Stimulated activated CD8-positive, alpha-beta memory T cell treated with anti-CD3 and anti-CD28 coated beads, Interleukin-7, amount 100 ng/mL, for 24 hours (primary cell): ENCODE results near the gene XPNPEP2.

Experiments used
- DNase-seq: peaks from one replicate; pipeline ENCODE4 v3.0.0-alpha.2; 2020; ENCODE audit warnings: low read depth

The XPNPEP2 gene

DNA sequence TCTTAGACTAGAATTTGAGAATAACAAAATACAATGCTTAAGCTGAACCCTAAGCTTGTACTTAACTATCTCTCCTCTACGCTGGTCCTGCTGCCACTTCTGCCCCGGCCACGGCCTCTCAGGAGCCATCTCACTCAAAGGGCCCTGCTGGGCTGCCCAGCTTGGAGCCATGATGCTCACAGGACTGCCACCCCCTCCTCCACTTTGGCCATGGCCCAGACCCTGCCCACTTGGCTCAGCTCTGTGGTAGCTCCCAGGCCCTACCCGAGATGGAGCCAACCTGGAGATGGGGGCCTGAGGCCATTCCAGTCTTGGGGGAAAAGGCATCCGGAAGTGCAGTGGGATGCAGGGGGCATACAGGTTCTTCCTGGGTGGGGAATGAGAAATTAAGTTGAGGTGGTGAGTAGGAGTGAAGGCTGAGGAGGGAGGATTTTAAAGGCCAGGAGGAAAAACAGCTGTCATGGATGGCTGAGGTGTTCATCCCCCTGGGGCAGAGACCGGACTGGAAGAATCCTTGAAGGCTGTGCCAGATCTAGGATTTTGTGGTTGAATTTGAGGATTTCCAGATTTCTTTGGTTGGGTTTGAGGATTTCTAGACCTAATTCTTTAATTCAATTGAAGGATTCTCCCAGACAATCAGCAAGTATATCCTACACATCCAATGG, 41.8 kb downstream of the XPNPEP2 start:
- no peak for DNase-seq

DNA sequence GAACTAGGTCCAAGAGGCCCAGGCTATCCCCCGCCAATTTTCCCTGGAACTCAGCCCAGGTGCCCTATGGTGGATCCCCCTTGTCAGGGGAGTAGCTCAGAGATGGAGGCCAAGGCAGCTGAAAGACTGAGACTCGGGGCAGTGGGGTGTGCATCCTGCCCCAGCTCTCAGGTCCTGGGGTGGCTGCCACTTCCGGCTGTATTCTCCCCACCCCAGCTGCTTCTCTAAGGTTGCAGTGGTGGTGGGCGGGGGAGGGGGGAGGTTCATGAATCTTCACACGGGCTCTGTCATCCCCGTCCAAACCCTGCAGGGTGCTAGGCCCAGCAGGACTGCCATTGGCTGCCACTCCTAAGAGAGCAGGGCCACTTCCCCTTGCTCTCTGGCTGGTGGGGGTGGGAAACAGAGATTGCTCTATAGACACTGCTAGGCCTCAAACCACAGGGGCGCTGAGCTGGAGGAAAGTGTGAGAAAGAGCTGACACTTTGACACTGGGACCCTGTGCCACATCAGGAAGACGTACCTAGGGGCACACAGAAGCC, 42.4 kb downstream of the XPNPEP2 start:
- DNase-seq = peak; percentile 55

DNA sequence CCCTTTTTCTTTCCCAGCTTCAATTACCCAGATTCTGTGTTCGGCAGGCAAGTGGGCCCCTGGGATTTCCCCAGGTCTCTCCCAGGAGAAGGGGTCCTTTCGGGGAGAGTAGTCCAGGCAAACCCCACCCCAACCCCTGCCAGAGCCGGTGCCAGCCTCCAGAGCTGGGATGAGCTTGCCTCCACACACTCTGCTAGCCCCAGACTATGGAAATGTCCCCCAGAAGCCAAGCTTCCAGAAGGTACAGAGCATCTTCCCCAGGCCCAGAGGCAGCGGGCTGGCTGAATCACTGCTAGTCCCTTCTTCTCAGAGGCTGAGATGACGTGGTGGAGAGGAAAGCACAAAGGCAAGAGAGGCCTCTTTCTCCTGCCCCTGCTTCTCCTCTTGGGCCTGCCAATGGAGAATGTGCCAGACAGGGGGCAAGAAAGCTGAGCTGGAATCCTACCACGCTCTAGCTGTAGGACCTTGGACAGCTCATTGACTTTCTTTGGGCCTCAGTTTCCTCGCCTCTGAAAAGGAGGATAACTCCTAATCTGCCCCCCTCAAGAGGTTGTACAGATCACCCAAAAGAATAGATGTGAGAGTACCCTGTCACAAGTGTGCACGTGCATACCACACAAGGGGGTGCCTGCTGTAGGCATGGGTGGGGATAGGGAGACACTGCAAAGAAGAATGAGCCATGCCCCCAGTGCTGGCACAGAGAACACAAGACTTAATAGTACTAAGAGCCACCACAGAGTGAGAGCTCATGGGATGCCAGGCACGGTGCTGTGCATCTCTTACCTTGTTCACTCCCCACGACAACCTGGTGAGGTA, 43.1 kb downstream of the XPNPEP2 start:
- DNase-seq = no peak

DNA sequence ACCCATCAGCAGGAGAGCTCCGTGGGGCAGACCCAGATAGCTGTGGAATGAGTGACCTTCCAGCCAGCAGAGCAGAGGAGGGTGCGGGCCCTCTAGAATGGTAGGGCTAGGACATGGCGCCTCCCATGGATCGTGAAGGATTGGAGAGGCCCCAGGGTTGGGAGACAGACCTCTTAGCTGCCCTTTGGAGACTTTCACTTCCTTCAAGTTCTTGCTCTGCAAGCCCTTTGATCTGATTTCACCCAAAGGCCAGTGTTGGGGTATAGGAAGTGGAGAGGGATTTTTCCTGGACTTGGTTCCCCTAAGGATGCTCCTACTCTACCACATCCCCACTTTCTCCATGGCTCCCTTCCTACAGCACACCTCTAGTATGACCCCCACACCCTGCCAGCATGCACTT, 43.9 kb downstream of the XPNPEP2 start:
- no peak for DNase-seq

DNA sequence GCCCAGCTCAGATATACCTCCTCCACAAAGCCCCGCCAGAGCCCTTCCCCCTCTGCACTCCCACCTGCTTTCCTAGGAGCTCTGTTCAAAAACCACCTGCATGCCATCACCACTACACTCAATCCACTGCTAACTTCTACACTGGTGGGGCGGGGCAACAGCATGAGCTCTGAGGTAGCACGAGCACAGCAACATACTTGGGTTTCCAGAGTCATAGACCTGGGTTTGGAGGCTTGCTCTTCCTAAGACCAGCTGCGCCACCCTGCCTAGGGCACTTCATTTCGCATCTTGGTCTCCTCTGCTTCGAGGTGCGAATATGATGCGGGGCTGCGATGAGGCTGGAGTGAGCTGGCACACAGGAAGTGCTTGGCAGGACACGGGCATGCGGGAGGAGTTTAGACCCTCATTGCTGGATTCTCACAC, 44.5 kb downstream of the XPNPEP2 start:
- DNase-seq = no peak

- no peak for DNase-seq
Measured at GRCh38 chrX:129784371-129784770, 45.6 kb downstream of the XPNPEP2 start.

GRCh38 chrX:129785160-129785947, 46.6 kb downstream of the XPNPEP2 start:
- DNase-seq = no peak

- no peak for DNase-seq
Measured at GRCh38 chrX:129786210-129786651, 47.5 kb downstream of the XPNPEP2 start.

- no peak for DNase-seq
Measured at GRCh38 chrX:129787336-129788055, 48.7 kb downstream of the XPNPEP2 start.

DNA sequence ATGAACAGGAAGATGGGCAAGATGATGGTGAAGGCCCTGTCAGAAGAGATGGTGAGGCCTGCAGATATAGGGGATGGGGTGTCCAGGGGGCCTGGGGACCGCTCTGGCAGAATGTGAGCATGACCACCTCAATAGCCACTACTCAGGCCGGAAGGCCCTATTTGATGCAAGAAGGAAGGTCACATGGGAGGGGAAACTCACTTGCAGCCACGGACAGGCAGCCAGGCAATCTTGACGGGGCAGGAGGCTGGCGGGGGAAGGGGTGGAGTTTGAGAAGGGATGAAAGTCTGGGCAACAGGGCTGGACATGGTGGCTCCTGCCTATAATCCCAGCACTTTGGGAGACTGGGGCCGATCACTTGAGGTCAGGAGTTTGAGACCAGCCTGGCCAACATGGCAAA, 49.7 kb downstream of the XPNPEP2 start:
- no peak for DNase-seq

GRCh38 chrX:129790146-129790545, 51.4 kb downstream of the XPNPEP2 start:
- DNase-seq = no peak

GRCh38 chrX:129790808-129791207, 52.0 kb downstream of the XPNPEP2 start:
- DNase-seq = no peak

DNA sequence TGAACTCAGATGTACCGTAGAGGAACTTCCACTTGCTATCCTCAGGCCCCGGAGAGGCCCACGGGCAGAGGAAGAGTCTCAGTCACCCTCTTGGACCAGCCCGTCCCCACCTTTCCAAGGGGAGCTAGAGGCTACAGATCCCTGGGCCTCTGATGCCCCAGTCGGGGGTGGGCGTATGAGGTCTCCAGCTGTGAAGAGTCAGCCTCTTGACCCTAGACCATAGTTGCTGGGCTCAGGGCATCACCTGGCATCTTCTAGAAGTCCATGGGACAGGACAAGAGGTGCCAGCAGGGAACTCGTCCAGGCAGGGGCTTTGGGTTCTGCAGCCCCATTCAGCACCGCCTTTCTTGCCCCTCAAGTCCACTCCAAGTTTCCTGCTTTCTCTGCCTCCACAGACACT, 52.6 kb downstream of the XPNPEP2 start:
- no peak for DNase-seq

GRCh38 chrX:129791961-129792570, 53.3 kb downstream of the XPNPEP2 start:
- no peak for DNase-seq

GRCh38 chrX:129792586-129793291, 54.0 kb downstream of the XPNPEP2 start:
- DNase-seq = no peak

- no peak for DNase-seq
Measured at GRCh38 chrX:129793604-129794191, 54.9 kb downstream of the XPNPEP2 start.

DNA sequence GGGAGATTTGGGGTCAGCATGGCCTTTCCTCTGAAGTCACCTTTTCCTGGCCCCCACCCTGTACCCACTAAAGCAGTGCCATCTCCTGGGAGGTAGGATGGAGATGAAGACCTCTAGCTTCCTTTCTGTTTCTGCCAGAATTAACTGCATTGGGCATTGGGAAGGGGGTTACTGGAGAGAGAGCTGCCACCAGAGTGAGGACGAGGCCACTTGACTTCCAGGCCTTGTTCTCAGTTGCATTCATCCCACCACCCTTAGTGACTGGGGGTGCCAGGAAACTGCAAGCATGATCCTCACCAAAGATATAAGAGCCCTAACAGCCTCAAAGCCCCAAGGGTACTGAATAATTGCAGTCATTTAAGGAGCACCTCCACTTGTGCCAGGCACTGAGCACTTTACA, 56.8 kb downstream of the XPNPEP2 start:
- DNase-seq = no peak

- DNase-seq = no peak
Measured at GRCh38 chrX:129797251-129797906, 58.6 kb downstream of the XPNPEP2 start.

- DNase-seq = no peak
Measured at GRCh38 chrX:129798456-129798855, 59.7 kb downstream of the XPNPEP2 start.

GRCh38 chrX:129798888-129799287, 60.1 kb downstream of the XPNPEP2 start:
- DNase-seq = no peak
